ENCODE measurements around the gene MAD1L1. TPM values are rescaled to one million over a fixed set of nuclear protein-coding genes. Genes with fewer than 3 reads are reported as not detected.

The MAD1L1 gene
- total and polyA plus RNA-seq, 2 of the 8 experiments (the other 6 are each of a cell fraction or from before 2014, with no cell fraction given), result 40.4 to 44.6 TPM

GRCh38 chr7:1867370-1868260 is 365.1 kb downstream of the MAD1L1 start:
- Histone ChIP-seq H3K79me2 (ENCODE audit: control insufficient read depth in 1 of 2, insufficient read depth in 2 of 2, low read length in 2 of 2) (no peaks in the 10 kb centered on the region; a peak in 1 of 4 replicates), H3K23ac (ENCODE audit: insufficient read length) (no peak overlapping the region), H3K14ac (ENCODE audit: insufficient read length) (no peak overlapping the region), H3K23me2 (ENCODE audit: low read depth, low read length) (no peaks in the 10 kb centered on the region; the same call in 1 of the 2 replicates), H3K4ac (replicated peaks; ENCODE audit: insufficient read length, low read depth, low read length) (no peak overlapping the region), H3K27me3 (replicated peaks in 1 of 4; ENCODE audit: control insufficient read depth in 3 of 4, extremely low read depth in 1 of 4, insufficient read depth in 3 of 4, low read length in 3 of 4) (no peaks in the 10 kb centered on the region), H3K79me1 (ENCODE audit: low read depth, low read length) (no peaks in the 10 kb centered on the region), H4K91ac (replicated peaks; ENCODE audit: insufficient read length, low read length) (no peak overlapping the region), H4K8ac (ENCODE audit: extremely low read depth, insufficient read depth, low read length) (peak overlapping the region; percentile 4; the same call in 1 of the 2 replicates), H2AK5ac (ENCODE audit: low read depth, low read length) (no peak overlapping the region), H3K4me3 (ENCODE audit: extremely low read depth in 1 of 4, insufficient read depth in 2 of 4, low read depth in 3 of 4, low read length in 4 of 4) (no peak overlapping the region), H3K18ac (ENCODE audit: extremely low read depth, low read length) (no peak overlapping the region), H2BK20ac (ENCODE audit: low read length) (no peak overlapping the region), H2BK5ac (ENCODE audit: low read depth, low read length) (no peak overlapping the region), H3K9ac (replicated peaks in 1 of 4; ENCODE audit: extremely low read depth in 1 of 4, low read depth in 3 of 4, low read length in 3 of 4) (no peak overlapping the region), H3K56ac (replicated peaks; ENCODE audit: insufficient read length, low read depth, low read length) (no peak overlapping the region), H4K5ac (ENCODE audit: insufficient read length, low read depth, low read length) (no peak overlapping the region), H2AFZ (ENCODE audit: low read length) (no peak overlapping the region), H2BK15ac (ENCODE audit: low read length) (no peak overlapping the region), H3K4me2 (ENCODE audit: insufficient read depth in 1 of 2, low read depth in 2 of 2, low read length in 2 of 2) (no peak overlapping the region), H3K9me3 (ENCODE audit: insufficient read depth in 2 of 2, low read depth in 1 of 2, low read length in 1 of 2) (peaks cover 0 to 11% of the 10 kb centered on the region in 2 experiments; a peak in 1 of 4 replicates), H3K36me3 (ENCODE audit: control insufficient read depth in 2 of 4, insufficient read depth in 4 of 4, low read length in 3 of 4) (no peaks in the 10 kb centered on the region), H2BK120ac (replicated peaks; ENCODE audit: low read depth, low read length) (no peak overlapping the region), H3K4me1 (replicated peaks in 1 of 4; ENCODE audit: control insufficient read depth in 3 of 4, insufficient read depth in 4 of 4, low read length in 3 of 4) (peaks cover 0 to 7% (median 4%) of the 10 kb centered on the region in 4 experiments; a peak in 4 of 7 replicates), H2BK12ac (ENCODE audit: low read depth, low read length) (no peak overlapping the region), H3K27ac (ENCODE audit: low read depth, low read length) (no peak overlapping the region), H4K20me1 (replicated peaks in 1 of 2; ENCODE audit: control insufficient read depth in 1 of 2, insufficient read depth in 2 of 2, low read length in 2 of 2) (peaks cover 4 to 7% of the 10 kb centered on the region in 2 experiments)
- POLR2A ChIA-PET (ENCODE audit: partially characterized antibody), result no interaction called here
- TF ChIP-seq GTF2F1 (IDR thresholded peaks at IDR 0.05; ENCODE audit: borderline replicate concordance, low read depth, low read length), result no peak
- no peak for TF ChIP-seq HDAC6 (IDR thresholded peaks at IDR 0.05; ENCODE audit: low read depth, low read length)
- no peak for TF ChIP-seq NANOG (IDR thresholded peaks at IDR 0.05; ENCODE audit: insufficient read depth, low read depth, low read length, poor library complexity, severe bottlenecking)
- TF ChIP-seq SRF (IDR thresholded peaks at IDR 0.05; ENCODE audit: low read depth, low read length), result no peak
- no peak for TF ChIP-seq TEAD4 (IDR thresholded peaks at IDR 0.05; ENCODE audit: low read depth, low read length)
- TF ChIP-seq CHD1 (IDR thresholded peaks at IDR 0.05; ENCODE audit: low read depth, low read length), result no peak
- TF ChIP-seq JUN (IDR thresholded peaks at IDR 0.05; ENCODE audit: low read depth, low read length), result no peak
- no peak for TF ChIP-seq SIRT6 (IDR thresholded peaks at IDR 0.05; ENCODE audit: low read length)
- no peak for TF ChIP-seq RNF2 (IDR thresholded peaks at IDR 0.05; ENCODE audit: borderline replicate concordance, low read depth, low read length, missing control alignments, poor library complexity, severe bottlenecking)
- no peak for TF ChIP-seq BACH1 (IDR thresholded peaks at IDR 0.05; ENCODE audit: low read length)
- no peak for TF ChIP-seq BRCA1 (IDR thresholded peaks at IDR 0.05; ENCODE audit: low read depth, low read length)
- TF ChIP-seq CHD2 (IDR thresholded peaks at IDR 0.05; ENCODE audit: low read length), result no peak
- CTCF ChIA-PET (ENCODE audit: partially characterized antibody), result interaction anchor here (0.7 to 3.2 kb wide), 5 partner anchors 13 to 133 kb away, joined by 3 to 13 read pairs (median 3); no protein-coding TSS in a partner anchor
- 81% methylated on average over 21 of the region's 29 CpGs; no CpG with 5 or more reads in 1 of the 2 experiments for WGBS, 2 experiments (ENCODE audit: extremely low coverage in 1 of 2, insufficient coverage in 1 of 2, insufficient read length in 1 of 2, insufficient replicate concordance in 2 of 2, low coverage in 1 of 2, low lambda C conversion rate in 2 of 2, missing lambda C conversion rate in 1 of 2)
- no peak for FAIRE-seq
- no peak for DNase-seq (ENCODE audit: low read depth in 1 of 2, low spot score in 2 of 2)
